Right forelimb (tissue), 1 donor: Measurements from ENCODE around the gene FRMD3.

Experiments used
- DNase-seq: peaks from one replicate; pipeline ENCODE4 v3.0.0-alpha.2; 2018

Gene FRMD3

GRCh38 chr9:83327323-83327722 is 210.9 kb downstream of the FRMD3 start:
- DNase-seq, result no peak

DNA sequence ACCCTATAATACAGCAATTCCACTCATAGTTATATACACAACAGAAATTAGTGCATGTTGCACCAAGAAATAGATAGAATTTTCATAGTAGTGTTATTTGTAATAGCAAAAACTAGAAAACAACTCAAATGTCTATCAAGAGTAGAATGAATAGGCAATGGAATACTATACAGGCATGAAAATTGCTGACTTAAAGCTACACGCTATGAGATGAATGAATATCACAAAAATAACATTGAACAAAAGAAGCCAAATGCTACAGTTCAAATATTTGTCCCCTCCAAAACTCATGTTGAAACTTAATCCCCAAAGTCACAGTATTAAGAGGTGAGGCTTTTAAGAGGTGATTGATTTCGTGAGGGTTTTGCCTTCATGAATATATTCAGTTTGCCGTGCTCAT is 215.1 kb downstream of the FRMD3 start:
- no peak for DNase-seq

- DNase-seq, result no peak
These were observed 215.8 kb downstream of the FRMD3 start for GRCh38 chr9:83322438-83322837.

DNA sequence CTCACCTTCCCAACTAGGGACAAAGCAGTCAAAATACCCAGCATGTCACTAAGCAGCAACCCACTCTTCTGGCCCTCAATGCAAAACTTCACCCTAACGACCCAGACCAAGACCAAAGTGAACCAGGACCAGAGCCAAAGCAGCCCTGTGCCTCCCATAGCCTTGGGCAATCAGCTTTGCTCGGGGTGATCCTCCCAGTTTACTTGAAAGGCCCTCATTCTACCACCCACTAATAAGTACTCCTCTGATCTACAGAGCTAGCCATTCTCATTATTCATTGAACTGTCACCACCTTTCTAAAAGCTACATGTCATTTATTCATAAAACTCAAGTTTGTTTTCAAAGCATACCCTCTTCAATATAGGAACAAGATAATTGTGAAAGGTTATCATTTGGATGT is 221.0 kb downstream of the FRMD3 start:
- no peak for DNase-seq

GRCh38 chr9:83315649-83316048 is 222.6 kb downstream of the FRMD3 start:
- no peak for DNase-seq

- no peak for DNase-seq
These were observed 224.4 kb downstream of the FRMD3 start for GRCh38 chr9:83313781-83314180.

DNA sequence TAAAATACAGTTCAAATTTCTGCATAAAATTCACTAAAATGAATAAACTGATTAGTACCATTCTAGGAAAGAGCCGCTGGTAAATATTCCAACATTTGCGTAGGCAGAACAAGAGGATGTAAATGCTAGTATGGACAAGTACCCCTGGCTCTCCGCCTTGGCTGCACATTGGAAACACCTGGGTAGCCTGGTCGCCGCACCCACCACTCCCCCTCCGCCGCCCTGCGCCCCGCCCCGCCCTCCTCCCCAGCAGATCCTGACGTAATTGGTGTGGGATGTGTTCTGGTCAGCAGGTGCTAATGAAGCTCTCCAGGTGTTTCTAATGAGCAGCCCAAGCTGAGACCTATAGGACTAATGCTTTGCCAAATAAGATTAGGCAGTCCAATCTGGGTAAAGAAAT is 225.7 kb downstream of the FRMD3 start:
- no peak for DNase-seq

- no peak for DNase-seq
These were observed 231.0 kb downstream of the FRMD3 start for GRCh38 chr9:83307066-83307724.

- DNase-seq, result peak; percentile 88
These were observed 233.5 kb downstream of the FRMD3 start for GRCh38 chr9:83304686-83305085.

- no peak for DNase-seq
These were observed 238.6 kb downstream of the FRMD3 start for GRCh38 chr9:83299571-83299970.

DNA sequence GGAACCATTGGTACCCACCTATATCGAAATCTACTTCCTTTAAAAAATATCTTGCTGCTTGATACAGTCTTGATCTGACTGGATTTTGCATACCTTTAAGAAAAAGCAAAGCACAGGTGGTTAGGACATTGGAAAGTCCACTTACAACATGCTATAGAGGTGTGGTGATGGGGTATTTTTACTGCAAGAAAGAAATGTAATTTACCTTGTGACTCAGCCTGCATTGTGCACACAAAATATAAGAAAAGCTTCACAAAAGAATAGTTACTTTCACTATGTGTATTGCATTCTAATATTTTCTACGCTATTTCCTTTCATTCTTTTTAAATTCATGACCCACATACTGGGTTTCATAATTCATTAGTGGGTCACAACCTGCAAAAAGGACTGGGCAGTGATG is 239.1 kb downstream of the FRMD3 start:
- DNase-seq, result no peak

- DNase-seq, result no peak
These were observed 242.1 kb downstream of the FRMD3 start for GRCh38 chr9:83296123-83296522.

- DNase-seq, result no peak
These were observed 243.4 kb downstream of the FRMD3 start for GRCh38 chr9:83294816-83295215.

- no peak for DNase-seq
These were observed 247.0 kb downstream of the FRMD3 start for GRCh38 chr9:83291196-83291595.

GRCh38 chr9:83290692-83291091 is 247.5 kb downstream of the FRMD3 start:
- no peak for DNase-seq

DNA sequence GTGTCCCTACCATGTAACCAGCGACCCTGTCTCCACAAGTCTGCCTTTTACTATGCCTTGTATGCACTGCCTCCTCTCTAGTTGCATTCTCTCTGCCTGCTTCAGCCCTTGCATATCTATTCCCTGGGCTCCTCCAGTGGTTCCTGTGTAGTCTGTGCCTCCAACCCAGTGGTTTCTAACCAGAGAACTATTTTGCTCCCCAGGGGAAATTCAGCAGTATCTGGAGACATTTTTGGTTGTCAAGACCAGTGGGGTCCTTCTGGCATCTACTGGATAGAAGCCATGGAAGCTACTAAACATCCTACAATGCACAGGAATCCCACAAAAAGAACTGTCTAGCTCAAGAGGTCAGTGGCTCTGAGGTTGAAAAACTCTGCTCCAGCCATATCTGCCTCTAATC is 251.2 kb downstream of the FRMD3 start:
- no peak for DNase-seq

GRCh38 chr9:83285445-83286225 is 252.6 kb downstream of the FRMD3 start:
- peak; percentile 51 for DNase-seq

- no peak for DNase-seq
These were observed 253.5 kb downstream of the FRMD3 start for GRCh38 chr9:83284746-83285145.

GRCh38 chr9:83283528-83283927 is 254.7 kb downstream of the FRMD3 start:
- no peak for DNase-seq

GRCh38 chr9:83281306-83282255 is 256.6 kb downstream of the FRMD3 start:
- DNase-seq, result no peak

GRCh38 chr9:83280790-83281189 is 257.4 kb downstream of the FRMD3 start:
- no peak for DNase-seq

GRCh38 chr9:83280268-83280667 is 257.9 kb downstream of the FRMD3 start:
- DNase-seq, result no peak

- DNase-seq, result no peak
These were observed 263.4 kb downstream of the FRMD3 start for GRCh38 chr9:83274787-83275186.
